Measurements from ENCODE around the gene RAE1. TPM values are rescaled to one million over a fixed set of nuclear protein-coding genes. Genes with fewer than 3 reads are reported as not detected.

Gene RAE1
- total and polyA plus RNA-seq, 2 of the 4 experiments (the other 2 are of a cell fraction), result 32.8 to 80.5 TPM

GRCh38 chr20:57309544-57310115 is 41.4 kb upstream of the RAE1 start:
- no peak overlapping the region for H2BK120ac ChIP-seq (ENCODE audit: low read depth, low read length)
- H3K79me1 ChIP-seq (ENCODE audit: low read depth in 1 of 2, low read length in 2 of 2), result no peaks in the 10 kb centered on the region
- DNase-seq (no peak), ATAC-seq (ENCODE audit: low read depth) (no peak)
- TF ChIP-seq POLR2A (IDR thresholded peaks at IDR 0.05; ENCODE audit: low read depth, low read length), result no peak
- no peak for TF ChIP-seq RAD21 (IDR thresholded peaks at IDR 0.05; ENCODE audit: low read length)
- TF ChIP-seq MAZ (IDR thresholded peaks at IDR 0.05; ENCODE audit: borderline replicate concordance, low read depth, low read length), result no peak
- TF ChIP-seq RCOR1 (IDR thresholded peaks at IDR 0.05; ENCODE audit: insufficient replicate concordance, low read length), result no peak
- TF ChIP-seq RFX5 (IDR thresholded peaks at IDR 0.05; ENCODE audit: low read depth, low read length), result no peak
- TF ChIP-seq MXI1 (IDR thresholded peaks at IDR 0.05; ENCODE audit: borderline replicate concordance, low read depth, low read length), result no peak
- TF ChIP-seq CEBPB (IDR thresholded peaks at IDR 0.05; ENCODE audit: low read depth, low read length), result no peak
- TF ChIP-seq CTCF (conservative IDR thresholded peaks at IDR 0.05; ENCODE audit: low read depth, low read length), result no peak
- no peak for TF ChIP-seq BHLHE40 (IDR thresholded peaks at IDR 0.05; ENCODE audit: low read depth, low read length)
- TF ChIP-seq FOS (IDR thresholded peaks at IDR 0.05; ENCODE audit: low read depth, low read length), result no peak
- ChIA-PET POLR2A (ENCODE audit: unreplicated experiment) (no interaction called here), CTCF (no interaction called here)
- no peak overlapping the region for H3K27ac ChIP-seq (ENCODE audit: insufficient read depth, low read length)
- H2BK15ac ChIP-seq (ENCODE audit: low read depth, low read length), result no peak overlapping the region
- H3K14ac ChIP-seq (replicated peaks; ENCODE audit: low read depth, low read length), result no peak overlapping the region
- H3K9me1 ChIP-seq (ENCODE audit: insufficient read depth, low read length), result no peaks in the 10 kb centered on the region
- dilution Hi-C loops (cut with HindIII; ENCODE audit: low sequenced_read_pairs, unreplicated experiment), result no loop called here
- H2BK20ac ChIP-seq (ENCODE audit: low read depth, low read length), result no peak overlapping the region
- no peak overlapping the region for H4K8ac ChIP-seq (ENCODE audit: low read depth in 2 of 2, low read length in 2 of 2)
- no peaks in the 10 kb centered on the region for H3K36me3 ChIP-seq (ENCODE audit: control insufficient read depth, insufficient read depth, low read length)
- no peaks in the 10 kb centered on the region for H4K20me1 ChIP-seq (ENCODE audit: insufficient read depth, low read length)
- no peak overlapping the region for H4K91ac ChIP-seq (ENCODE audit: insufficient read depth, low read depth, low read length)
- no peak overlapping the region for H2BK5ac ChIP-seq (ENCODE audit: low read depth, low read length, poor library complexity, severe bottlenecking)
- no peak overlapping the region for H3K4me2 ChIP-seq (ENCODE audit: low read depth, low read length)
- no peak overlapping the region for H3K4ac ChIP-seq (ENCODE audit: low read depth, low read length)
- H2AFZ ChIP-seq (replicated peaks; ENCODE audit: low read length, poor library complexity), result no peak overlapping the region
- peaks cover 2% of the 10 kb centered on the region; the same call in 1 of the 2 replicates for H3K27me3 ChIP-seq (ENCODE audit: control insufficient read depth, insufficient read depth, low read length)
- H3K9ac ChIP-seq (ENCODE audit: low read depth, low read length), result no peak overlapping the region
- H3K9me3 ChIP-seq (ENCODE audit: control insufficient read depth, insufficient read depth, low read length), result no peaks in the 10 kb centered on the region
- H3K23ac ChIP-seq (ENCODE audit: low read depth, low read length), result no peak overlapping the region
- WGBS, 2 experiments (ENCODE audit: extremely low coverage in 2 of 2, insufficient read length in 1 of 2), result no CpG with 5 or more reads among the region's 9 CpGs
- no peak overlapping the region for H3K56ac ChIP-seq (ENCODE audit: extremely low read depth, insufficient read depth, low read length)
- in situ Hi-C loops (cut with MboI; ENCODE audit: low sequenced_read_pairs), result no loop called here
- no peak overlapping the region for H2AK5ac ChIP-seq (ENCODE audit: low read depth, low read length)
- no peaks in the 10 kb centered on the region for H3K4me1 ChIP-seq (ENCODE audit: control insufficient read depth, insufficient read depth, low read length)
- BruUV-seq (replicated peaks), result no TSS peak
- no peak overlapping the region for H3K4me3 ChIP-seq (ENCODE audit: insufficient read depth, low read depth, low read length)
- no peak overlapping the region for H3K18ac ChIP-seq (ENCODE audit: low read depth, low read length)
- H2AK9ac ChIP-seq (replicated peaks; ENCODE audit: low read depth, low read length, poor library complexity), result no peak overlapping the region
- intact Hi-C loops (cut with micrococcal nuclease), result no loop called here
- H4K5ac ChIP-seq (ENCODE audit: low read depth, low read length), result no peak overlapping the region

Measured in IMR-90 (cell line).